HEK293 (cell line): ENCODE results near the gene SPTBN1.

Experiments used
- GLIS1 ChIP-seq: fragments of 450-650 bp; formaldehyde crosslinking; IDR thresholded peaks from 2 replicates; pipeline ENCODE4 v1.5.1; 2016; ENCODE audit warnings: missing biosample characterization, missing genetic modification characterization
- KLF1 ChIP-seq: fragments of 450-650 bp; formaldehyde crosslinking; IDR thresholded peaks from 2 replicates; pipeline ENCODE4 v1.5.1; 2016; ENCODE audit warnings: missing biosample characterization, missing genetic modification characterization
- MZF1 ChIP-seq: fragments of 450-650 bp; formaldehyde crosslinking; IDR thresholded peaks from 2 replicates; pipeline ENCODE4 v1.5.1; 2017; ENCODE audit warnings: missing biosample characterization, missing genetic modification characterization, borderline replicate concordance
- ZNF18 ChIP-seq: fragments of 450-650 bp; formaldehyde crosslinking; IDR thresholded peaks from 2 replicates; pipeline ENCODE4 v1.5.1; 2016; ENCODE audit warnings: missing biosample characterization, missing genetic modification characterization
- ZNF274 ChIP-seq, 2 experiments: fragments of 200-500 bp in 1 of 2; fragments of 450-650 bp in 1 of 2; sonication (Bioruptor generic) in 1 of 2; formaldehyde crosslinking in 1 of 2; IDR thresholded peaks; 2 replicates each; pipeline versions ENCODE4 v1.5.1 to v1.6.1; 2014 to 2016; ENCODE audit warnings: borderline replicate concordance in 1 of 2, inconsistent platforms in 1 of 2, low read length in 1 of 2, missing biosample characterization in 1 of 2, missing genetic modification characterization in 1 of 2
- ZNF324 ChIP-seq: fragments of 450-650 bp; formaldehyde crosslinking; IDR thresholded peaks from 2 replicates; pipeline ENCODE4 v1.5.1; 2016; ENCODE audit warnings: missing biosample characterization, missing genetic modification characterization
- ZNF488 ChIP-seq: fragments of 450-650 bp; formaldehyde crosslinking; IDR thresholded peaks from 2 replicates; pipeline ENCODE4 v1.5.1; 2016; ENCODE audit warnings: missing biosample characterization, missing genetic modification characterization
- TF ChIP-seq, protein P1 (sequence below): fragments of 450-650 bp; formaldehyde crosslinking; IDR thresholded peaks from 2 replicates; pipeline ENCODE4 v1.5.1; 2017; ENCODE audit warnings: missing biosample characterization, missing genetic modification characterization
- TF ChIP-seq, protein P2 (sequence below): fragments of 450-650 bp; formaldehyde crosslinking; IDR thresholded peaks from 2 replicates; pipeline ENCODE4 v1.5.1; 2016; ENCODE audit warnings: missing biosample characterization, missing genetic modification characterization

The SPTBN1 gene

DNA sequence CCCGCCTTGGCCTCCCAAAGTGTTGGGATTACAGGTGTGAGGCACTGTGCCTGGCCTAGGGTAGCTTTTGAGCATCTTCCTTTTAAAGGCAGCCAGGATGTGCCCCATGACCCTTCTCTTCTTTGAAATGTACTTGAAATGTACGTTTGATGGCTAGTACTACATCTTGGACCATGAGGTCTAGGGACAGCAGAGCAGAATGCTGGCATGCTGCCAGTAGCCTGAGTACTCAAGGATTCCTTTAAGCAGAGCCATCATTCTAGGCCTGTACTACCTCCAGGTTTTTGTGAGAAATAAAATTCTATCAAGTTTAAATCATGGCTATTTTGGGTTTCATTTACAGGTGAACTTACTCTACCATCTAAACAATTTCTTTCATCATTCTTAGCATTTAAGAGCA, 264.4 kb downstream of the SPTBN1 start (continued):
- TF ChIP-seq ZNF18 (tag by site-specific recombination) (no peak), MZF1 (tag by site-specific recombination) (no peak), ZNF274 (IDR thresholded peaks at IDR 0.05; ENCODE audit: low read length) (no peak), ZNF274 (tag by site-specific recombination; IDR thresholded peaks at IDR 0.05; ENCODE audit: borderline replicate concordance) (no peak), ZNF488 (tag by site-specific recombination) (no peak), GLIS1 (tag by site-specific recombination) (no peak), ZNF324 (tag by site-specific recombination) (no peak), KLF1 (tag by site-specific recombination) (no peak)
- TF ChIP-seq, protein P1, sequence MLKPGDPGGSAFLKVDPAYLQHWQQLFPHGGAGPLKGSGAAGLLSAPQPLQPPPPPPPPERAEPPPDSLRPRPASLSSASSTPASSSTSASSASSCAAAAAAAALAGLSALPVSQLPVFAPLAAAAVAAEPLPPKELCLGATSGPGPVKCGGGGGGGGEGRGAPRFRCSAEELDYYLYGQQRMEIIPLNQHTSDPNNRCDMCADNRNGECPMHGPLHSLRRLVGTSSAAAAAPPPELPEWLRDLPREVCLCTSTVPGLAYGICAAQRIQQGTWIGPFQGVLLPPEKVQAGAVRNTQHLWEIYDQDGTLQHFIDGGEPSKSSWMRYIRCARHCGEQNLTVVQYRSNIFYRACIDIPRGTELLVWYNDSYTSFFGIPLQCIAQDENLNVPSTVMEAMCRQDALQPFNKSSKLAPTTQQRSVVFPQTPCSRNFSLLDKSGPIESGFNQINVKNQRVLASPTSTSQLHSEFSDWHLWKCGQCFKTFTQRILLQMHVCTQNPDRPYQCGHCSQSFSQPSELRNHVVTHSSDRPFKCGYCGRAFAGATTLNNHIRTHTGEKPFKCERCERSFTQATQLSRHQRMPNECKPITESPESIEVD (tag by site-specific recombination), result no peak
- TF ChIP-seq, protein P2, sequence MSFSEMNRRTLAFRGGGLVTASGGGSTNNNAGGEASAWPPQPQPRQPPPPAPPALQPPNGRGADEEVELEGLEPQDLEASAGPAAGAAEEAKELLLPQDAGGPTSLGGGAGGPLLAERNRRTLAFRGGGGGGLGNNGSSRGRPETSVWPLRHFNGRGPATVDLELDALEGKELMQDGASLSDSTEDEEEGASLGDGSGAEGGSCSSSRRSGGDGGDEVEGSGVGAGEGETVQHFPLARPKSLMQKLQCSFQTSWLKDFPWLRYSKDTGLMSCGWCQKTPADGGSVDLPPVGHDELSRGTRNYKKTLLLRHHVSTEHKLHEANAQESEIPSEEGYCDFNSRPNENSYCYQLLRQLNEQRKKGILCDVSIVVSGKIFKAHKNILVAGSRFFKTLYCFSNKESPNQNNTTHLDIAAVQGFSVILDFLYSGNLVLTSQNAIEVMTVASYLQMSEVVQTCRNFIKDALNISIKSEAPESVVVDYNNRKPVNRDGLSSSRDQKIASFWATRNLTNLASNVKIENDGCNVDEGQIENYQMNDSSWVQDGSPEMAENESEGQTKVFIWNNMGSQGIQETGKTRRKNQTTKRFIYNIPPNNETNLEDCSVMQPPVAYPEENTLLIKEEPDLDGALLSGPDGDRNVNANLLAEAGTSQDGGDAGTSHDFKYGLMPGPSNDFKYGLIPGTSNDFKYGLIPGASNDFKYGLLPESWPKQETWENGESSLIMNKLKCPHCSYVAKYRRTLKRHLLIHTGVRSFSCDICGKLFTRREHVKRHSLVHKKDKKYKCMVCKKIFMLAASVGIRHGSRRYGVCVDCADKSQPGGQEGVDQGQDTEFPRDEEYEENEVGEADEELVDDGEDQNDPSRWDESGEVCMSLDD (tag by site-specific recombination), result no peak
- TF ChIP-seq, all 188 proteins: peak for 0
